ENCODE data around the gene GDAP1L1.

GRCh38 chr20:44297721-44298120 lies 50.6 kb downstream of the GDAP1L1 start:
- TF ChIP-seq CTCF (conservative IDR thresholded peaks at IDR 0.05; ENCODE audit: low read depth, low read length) (no peak), EZH2 (IDR thresholded peaks at IDR 0.05; ENCODE audit: borderline replicate concordance, low read depth, low read length, poor library complexity, severe bottlenecking) (no peak)

Data from A673 (cell line).